ENCODE measurements around the gene LRP1.

DNA sequence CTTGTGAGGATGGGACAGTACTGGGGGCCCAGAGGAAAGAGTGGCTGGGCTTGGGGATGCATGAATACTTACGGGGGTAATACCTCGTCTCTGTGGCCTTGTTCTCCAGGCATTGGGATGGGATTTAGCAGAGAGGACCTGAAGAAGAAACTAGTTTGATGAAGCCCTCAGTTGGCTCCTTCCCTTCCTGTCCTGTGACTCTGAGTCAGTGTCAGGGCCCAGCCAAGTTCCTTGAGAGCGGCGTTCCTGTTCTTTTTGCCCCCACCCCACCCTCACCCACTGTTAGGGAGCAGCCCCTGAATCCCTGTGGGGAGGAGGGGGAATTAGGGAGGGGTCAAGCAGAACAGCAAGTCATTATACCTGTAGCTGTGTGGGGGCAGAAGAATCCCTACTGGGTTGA is 24.4 kb downstream of the LRP1 start:
- TF ChIP-seq, protein P1, sequence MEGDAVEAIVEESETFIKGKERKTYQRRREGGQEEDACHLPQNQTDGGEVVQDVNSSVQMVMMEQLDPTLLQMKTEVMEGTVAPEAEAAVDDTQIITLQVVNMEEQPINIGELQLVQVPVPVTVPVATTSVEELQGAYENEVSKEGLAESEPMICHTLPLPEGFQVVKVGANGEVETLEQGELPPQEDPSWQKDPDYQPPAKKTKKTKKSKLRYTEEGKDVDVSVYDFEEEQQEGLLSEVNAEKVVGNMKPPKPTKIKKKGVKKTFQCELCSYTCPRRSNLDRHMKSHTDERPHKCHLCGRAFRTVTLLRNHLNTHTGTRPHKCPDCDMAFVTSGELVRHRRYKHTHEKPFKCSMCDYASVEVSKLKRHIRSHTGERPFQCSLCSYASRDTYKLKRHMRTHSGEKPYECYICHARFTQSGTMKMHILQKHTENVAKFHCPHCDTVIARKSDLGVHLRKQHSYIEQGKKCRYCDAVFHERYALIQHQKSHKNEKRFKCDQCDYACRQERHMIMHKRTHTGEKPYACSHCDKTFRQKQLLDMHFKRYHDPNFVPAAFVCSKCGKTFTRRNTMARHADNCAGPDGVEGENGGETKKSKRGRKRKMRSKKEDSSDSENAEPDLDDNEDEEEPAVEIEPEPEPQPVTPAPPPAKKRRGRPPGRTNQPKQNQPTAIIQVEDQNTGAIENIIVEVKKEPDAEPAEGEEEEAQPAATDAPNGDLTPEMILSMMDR (conservative IDR thresholded peaks at IDR 0.05; ENCODE audit: low read length): no peak
- TF ChIP-seq EZH2phosphoT487 (IDR thresholded peaks at IDR 0.05; ENCODE audit: borderline replicate concordance): no peak

Measured in Loucy (cell line).